Muscle of back (tissue), 11 donors: Measurements from ENCODE around the gene ARMC9. TPM values are rescaled to one million over a fixed set of nuclear protein-coding genes. Genes with fewer than 3 reads are reported as not detected.
A peak's percentile ranks its signal among the peaks of the same experiment; 100 is the strongest.
"Not testable (repeated sequence)": the region's sequence is repeated elsewhere in the genome, so short reads cannot be mapped to it uniquely, and the experiment has no call there.

Experiments used
- DNase-seq, 3 donors: peaks; one replicate each; pipeline versions ENCODE4 v3.0.0 to v3.0.0-alpha.2; 2013
- polyA plus RNA-seq, 10 donors: library from polyadenylated mRNA; unstranded; fragments of 120-200 nt; gene quantifications; one replicate each; pipeline ENCODE4 v1.2.1, GENCODE V29; 2013; ENCODE audit not compliant: insufficient read length in 10 of 10

Gene ARMC9
- polyA plus RNA-seq, 10 donors = 4.0 to 6.7 (median 5.1) TPM

DNA sequence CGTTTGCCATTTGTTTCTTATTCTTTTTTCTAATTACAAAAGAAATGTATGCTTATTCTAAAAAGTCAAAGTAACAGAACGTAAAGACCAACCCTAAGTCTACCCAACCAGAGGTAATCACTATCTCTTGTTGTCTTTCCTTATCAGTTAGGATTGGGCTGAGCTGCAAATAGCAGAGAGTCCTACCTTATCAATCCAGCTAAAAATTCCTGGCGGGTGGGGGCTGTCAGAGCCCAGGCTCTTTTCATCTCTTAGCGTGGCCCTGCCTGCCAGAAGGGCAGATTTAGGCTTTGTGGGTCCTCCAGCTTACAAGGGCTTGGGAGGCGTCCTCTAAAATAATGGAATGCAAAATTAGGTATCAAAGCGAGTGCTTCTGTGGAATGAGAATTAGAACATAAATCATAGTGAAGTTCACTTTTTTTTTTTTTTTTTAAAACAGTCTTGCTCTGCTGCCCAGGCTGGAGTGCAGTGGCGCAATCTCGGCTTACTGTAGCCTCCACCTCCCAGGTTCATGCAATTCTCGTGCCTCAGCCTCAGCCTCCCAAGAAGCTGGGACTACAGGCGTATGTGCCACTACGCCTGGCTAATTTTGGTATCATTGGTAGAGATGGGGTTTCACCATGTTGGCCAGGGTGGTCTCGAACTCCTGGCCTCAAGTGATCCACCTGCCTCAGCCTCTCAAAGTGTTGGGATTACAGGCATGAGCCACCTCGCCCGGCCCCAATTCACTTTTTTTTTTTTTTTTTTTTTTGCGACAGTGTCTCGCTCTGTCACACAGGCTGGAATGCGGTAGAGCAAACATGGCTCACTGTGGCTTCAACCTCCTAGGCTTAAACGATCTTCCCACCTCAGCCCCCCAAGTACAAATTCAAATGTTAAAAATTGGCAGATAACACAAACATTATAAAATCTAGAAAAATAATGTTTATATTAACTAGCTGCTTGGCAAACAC lies 139.7 kb downstream of the ARMC9 start:
- DNase-seq = no peak

DNA sequence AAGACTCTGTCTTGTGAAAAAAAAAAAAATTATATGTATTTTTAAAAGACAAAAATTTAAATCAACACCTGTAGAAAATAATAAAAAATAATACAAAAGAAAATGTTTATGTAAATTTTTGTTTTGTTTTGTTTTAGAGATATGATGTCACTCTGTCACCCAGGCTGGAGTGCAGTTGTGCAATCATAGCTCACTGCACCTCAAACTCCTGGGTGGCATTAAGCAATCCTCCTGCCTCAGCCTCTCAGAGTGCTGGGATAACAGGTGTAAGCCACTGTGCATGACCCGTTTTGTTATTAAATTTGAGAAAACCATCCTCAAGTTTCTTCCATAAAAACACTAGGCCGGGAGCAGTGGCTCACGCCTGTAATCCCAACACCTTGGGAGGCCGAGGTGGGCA lies 140.9 kb downstream of the ARMC9 start:
- DNase-seq = no peak

DNA sequence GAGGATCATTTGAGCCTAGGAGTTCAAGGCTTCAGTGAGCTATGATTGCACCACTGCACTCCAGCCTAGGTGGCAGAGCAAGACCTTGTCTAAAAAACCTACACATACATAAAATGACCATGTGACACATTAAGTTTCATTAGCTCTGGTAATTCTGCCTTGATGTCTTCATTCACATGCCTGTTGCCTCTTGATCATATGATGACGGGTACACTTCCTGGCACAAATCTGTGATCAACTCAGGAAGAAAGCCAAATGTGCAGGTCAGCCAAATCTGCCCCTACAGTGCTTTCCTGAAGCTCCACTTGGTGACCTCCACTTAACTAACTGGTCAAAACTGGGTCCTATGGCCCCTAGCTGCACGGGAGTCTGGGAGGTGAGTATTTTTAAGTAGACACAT lies 142.7 kb downstream of the ARMC9 start:
- DNase-seq = no peak

DNA sequence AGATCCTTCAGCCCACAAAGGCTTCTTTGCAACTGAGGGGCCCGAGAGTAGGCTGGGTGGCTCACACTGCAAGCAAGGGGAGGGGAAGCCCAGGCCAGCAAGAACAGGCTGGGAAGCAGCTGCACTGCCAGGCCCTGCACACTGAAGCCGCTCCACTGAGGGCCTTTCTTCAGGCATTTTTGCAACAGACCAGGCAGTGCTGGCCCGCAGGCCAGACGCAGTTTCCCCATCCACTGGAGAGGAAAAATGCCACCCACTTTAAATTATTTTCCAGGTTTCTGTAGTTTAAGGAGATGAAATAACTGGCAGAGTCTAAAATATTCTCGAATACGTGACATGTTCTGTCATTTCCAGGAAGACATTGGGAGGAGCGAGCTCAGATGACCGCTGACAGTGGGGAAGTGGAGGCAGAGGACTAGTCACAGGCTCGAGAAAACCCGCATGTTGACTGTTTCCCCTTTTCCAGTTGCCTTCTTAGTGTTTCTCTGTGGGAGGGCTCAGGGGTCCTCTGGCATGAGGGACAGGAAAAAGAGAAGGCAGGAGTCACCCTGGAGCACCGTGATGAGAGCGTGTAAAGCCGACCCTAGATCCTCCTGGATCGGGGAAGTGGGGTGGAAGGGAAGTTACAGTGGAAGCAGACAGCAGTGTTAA lies 143.8 kb downstream of the ARMC9 start:
- peak in 1 of 3 donors; percentile 39 for DNase-seq

DNA sequence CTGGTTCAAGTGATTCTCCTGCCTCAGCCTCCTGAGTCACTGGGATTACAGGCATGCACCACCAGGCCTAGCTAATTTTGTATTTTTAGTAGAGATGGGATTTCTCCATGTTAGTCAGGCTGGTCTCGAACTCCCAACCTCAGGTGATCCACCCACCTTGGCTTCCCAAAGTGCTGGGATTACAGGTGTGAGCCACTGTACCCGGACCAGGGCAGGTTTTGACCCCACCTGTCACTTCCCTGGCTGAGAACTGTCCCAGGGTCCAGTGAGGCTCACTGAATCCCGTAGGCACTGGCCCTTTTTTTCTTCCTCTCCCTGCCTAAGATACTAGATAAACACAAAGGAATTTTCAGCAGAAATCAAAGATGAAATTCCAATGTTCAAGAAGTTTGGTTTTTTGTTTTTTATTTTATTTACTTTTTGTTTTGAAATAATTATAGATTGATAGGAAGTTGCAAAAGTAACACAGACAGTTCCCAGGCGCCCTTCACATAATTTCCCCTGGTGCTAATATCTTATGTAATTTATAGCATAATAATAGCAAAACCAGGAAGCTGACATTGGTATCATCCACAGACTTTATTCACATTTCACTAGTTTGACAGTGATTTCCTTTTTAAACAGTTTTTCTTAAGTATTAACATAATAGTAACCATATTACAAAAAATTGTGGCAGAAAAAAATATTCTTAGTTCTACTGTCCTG lies 144.7 kb downstream of the ARMC9 start:
- no peak for DNase-seq

DNA sequence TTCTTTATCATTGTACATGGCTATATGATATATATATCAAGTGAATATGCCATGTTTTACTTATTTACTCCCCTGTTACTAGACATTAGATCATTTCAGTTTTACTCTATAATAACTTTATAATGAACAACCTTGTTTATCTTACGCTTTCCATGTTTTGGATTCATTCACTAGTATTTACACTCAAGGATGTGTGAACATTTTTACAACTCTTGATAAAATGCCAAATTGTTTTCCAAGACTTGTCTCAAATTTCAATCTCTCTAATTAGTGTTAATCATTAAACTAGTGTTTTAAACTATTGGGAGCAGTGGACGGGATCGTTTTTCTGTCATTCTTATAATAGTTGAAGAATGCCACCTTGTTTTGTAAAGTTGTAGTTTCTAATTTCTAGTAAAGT lies 145.6 kb downstream of the ARMC9 start:
- no peak for DNase-seq

DNA sequence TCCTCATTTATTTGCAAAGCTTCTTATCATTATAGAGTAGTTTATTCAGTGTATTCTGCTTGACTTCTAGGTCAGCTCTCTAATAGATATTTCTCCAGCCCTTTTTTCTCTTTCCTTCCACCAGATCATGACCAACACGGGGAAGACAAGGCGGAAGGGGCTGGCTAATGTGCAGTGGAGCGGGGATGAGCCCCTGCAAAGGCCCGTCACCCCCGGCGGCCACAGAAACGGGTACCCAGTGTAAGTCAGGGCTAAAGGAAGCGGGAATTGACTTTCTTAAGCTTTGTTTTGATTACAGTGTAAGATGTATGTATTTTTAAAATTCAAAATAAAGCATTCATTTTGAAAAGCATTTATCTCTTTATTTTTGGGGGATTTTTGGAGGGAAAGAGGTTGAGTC lies 146.4 kb downstream of the ARMC9 start:
- no peak for DNase-seq

DNA sequence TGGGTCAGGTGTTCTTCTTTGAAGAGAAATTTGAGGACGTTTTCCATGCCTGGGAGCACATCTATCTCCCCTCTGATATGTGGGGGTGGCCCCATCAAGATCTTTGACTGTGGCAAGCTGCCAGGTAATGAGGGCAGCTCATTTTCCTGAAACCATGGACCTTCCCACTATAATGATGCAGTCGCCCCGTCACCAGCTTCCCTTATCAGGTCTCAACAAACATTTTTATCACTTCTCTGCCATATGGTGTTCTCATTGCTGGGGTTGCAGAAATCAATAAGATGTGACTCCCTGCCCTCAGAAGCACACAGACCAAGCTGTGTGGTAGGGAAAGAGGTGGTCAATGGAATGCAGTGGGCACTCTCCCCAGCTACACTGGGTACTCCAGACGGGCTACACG lies 148.7 kb downstream of the ARMC9 start:
- no peak for DNase-seq

DNA sequence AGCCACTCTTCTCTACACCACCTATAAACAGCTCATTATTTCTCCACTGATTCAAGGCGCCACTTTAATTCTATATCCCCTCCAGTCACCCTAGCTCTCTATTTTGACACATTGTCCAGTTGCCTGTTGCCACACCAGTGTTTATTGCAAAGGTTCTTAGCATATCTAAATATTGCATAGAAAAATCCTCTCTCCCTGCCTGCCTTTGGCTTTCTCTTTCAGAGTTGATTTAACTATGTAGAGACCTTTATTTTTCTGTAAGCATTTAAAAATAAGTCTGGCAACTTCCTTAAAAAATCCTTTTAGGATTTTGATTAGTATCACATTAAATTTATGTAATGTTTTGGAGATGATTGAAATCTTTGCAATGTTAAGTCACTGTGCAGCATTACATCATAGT lies 149.2 kb downstream of the ARMC9 start:
- no peak for DNase-seq

DNA sequence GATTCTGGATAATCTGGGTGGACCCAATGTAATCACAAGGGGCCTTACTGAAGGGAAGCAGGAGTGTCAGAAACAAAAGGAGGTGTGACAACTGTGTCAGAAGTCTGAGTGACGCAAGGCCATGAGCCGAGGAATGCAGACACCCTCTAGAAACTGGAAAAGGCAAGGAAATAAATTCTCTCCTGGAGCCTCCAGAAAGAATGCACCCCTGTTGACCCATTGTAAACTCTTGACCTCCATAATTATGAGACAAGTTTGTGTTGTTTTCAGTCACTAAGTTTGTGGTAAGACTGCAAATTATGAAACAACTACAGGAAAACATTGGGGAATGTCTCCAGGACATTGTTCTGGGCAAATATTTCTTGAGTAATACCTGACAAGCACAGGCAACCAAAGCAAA lies 149.7 kb downstream of the ARMC9 start:
- DNase-seq = no peak

DNA sequence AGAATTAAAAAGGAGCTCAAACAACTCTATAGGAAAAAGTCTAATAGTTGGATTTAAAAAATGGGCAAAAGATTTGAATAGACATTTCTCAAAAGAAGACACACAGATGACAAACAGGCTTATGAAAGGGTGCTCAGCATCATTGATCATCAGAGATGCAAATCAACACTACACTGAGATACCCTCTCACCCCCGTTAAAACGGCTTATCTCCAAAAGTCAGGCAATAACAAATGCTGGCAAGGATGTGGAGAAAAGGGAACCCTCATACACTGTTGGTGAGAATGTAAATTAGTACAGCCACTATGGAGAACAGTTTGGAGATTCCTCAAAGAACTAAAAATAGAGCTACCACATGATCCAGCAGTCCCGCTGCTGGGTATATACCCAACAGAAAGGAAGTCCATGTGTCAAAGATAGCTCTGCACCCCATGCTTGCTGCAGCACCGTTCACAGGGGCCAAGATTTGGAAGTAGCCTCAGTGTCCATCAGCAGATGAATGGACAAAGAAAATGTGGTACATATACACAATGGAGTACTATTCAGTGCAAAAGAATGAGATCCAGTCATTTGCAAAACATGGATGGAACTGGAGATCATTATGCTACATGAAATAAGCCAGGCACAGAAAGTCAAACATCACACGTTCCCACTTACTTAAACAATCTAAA lies 150.4 kb downstream of the ARMC9 start:
- DNase-seq = no peak

DNA sequence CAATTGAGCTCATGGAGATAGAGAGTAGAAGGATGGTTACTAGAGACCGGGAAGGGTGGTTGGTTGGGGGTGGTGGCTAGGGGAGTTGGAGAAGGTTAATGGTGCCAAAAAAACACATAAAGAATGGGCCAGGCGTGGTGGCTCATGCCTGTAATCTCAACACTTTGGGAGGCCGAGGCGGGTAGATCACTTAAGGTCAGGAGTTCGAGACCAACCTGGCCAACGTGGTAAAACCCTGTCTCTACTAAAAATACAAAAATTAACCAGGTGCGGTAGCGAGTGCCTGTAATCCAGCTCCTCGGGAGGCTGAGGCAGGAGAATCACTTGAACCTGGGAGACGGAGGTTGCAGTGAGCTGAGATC lies 150.9 kb downstream of the ARMC9 start:
- not testable (repeated sequence) for DNase-seq

DNA sequence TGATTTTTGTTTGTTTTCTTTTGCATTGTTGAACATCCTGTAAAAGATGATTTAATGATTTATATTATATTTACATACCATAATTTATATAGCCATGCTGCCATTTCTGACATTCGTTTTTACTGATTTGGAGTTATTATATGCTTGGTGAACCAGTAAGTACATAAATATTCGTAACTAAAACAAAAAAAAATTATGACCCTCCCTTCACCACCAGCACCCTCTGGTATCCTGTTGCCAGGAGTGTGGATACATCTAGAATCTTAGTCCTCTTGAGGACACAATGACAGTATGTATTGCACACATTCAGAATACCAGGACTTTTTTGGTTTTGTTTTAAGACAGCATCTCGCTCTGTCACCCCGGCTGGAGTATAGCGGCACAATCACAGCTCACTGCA lies 153.2 kb downstream of the ARMC9 start:
- DNase-seq = no peak

DNA sequence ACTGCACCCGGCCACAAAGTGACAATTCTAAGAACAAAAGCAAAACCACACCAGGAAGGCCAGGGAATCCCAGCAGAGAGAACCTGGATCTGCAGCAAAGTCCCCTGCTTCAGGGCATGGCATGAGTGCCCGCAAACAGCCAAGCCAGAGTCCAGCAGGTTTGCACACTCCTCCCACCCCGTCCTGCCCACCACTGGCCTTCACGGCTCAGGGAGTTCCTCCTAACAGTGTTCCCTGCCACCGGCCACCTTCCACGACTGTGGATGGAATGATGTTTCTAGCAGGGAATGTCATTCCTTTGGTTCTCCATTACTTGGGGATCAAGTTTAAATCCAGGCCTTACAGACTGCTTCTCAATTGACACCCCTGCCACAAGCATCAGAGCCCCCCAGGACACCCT lies 155.0 kb downstream of the ARMC9 start:
- no peak for DNase-seq

DNA sequence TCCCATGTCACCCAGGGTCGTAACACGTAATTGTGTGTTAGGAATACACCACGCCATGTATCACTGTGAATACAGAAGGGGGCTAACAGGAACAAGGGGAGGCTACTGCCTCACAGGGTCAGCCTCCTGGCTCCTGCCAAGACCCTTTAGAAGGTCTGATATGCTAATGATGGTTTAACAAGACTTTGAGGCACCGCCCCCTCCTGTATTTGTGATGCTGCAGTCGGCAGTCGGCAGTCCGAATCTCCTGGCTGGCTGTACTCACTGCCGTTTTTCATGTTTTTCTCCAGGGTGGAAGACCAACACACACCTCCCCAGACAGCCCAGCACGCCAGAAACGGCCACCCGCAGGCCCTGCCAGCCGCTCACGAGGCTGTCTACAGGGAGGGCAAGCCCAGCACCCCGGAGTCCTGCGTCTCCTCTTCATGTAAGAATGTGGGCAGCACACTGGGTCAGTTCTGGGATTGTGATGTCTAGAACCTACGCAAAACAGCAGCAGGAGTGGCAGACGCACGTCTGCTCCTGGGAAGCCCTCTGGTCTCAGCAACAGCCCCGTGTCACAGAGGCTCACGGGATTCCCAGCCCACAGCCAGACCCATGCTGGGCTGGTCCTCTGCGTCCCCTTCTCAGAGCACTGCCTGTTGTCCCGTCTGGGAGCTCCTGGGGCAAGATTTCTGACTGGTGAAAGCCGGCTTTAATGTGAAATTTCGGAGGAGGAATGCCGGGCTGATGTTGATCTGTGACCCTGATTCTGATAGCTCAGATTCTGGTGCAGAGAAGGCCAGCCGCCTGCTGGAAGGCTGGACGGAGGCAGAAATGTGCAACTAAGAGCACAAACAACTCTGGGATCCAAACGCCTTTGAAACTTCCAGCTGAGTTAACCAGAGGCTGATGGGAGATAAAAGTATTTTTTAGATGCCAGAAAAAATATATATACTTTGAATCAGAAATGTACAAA lies 157.4 kb downstream of the ARMC9 start:
- peak in 1 of 3 donors; percentile 34 for DNase-seq

DNA sequence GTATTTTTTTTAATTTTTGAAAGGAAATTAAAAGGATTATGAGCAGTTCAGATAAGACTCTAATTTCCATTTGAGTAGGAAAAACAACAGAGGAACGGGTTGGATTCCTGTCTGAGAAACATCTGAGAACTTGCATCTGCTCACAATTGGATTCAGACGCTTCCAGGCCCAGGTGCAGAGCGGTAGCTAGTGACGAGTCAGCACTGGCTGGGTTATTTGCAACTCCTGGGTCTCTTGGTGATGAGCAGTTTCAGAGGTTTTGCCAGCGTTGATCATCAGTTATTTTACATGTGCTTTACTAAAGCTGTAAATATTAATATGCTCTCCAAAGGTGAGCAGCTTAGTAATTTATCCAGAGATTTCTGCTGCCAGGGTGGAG lies 158.0 kb downstream of the ARMC9 start:
- peak in 1 of 3 donors; percentile 48 for DNase-seq

DNA sequence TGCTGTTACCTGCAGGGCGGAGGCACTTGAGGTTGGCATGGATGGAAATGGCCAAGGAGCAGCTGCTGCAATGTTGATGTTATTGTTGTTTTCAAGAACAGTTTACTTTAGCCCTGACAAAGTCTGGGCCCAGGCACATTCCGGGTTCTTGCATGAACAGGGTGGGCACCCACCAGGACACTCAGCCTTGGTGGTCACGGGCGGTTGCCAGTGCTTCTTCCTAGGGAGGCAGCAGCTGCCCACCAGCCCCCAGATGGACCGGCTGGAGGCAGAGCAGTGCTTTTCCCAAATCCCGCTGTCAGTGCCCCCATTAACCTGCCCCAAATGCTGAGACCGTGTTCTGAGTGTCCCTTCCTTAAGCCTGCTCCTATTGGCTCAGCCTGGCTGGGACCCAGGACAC lies 158.6 kb downstream of the ARMC9 start:
- no peak for DNase-seq

DNA sequence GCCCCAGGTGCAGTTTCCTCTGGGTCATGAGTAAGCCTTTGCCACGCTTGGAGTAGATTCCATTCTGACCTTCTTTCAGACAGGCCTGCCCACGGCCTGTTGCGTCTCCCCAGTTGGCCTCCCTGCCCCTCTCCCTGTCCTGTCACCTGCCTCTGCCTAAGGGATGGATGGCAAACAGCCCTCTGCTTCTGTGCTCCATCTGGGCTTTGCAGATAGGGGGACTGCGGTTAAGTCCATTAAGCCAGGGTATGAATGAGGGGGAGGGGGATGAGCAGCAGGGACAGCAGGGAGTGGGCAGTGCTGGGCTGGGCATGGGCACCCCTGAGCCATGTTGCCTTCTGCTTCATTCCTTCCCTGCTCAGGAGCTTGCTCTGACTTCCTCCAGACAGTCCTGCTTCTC lies 159.5 kb downstream of the ARMC9 start:
- DNase-seq = no peak

DNA sequence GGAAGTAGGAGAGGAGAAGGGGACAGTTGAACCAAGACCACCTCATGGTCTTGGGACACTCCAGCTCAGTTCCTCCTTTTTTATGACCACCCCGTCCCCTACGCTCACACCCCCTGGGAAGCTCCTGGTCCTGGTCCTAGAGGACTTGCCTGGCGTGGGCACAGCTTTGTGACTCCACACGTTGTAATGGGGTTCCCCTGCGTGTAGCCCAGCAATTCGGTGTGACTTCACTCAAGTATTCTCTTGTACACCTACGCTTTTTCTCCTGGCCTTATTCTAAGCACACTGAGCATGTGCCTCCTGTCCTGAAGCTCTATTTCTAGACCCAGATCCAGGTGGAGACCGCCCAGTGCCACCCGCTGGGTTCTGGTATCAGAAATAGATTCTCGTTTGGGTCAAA lies 161.0 kb downstream of the ARMC9 start:
- no peak for DNase-seq

DNA sequence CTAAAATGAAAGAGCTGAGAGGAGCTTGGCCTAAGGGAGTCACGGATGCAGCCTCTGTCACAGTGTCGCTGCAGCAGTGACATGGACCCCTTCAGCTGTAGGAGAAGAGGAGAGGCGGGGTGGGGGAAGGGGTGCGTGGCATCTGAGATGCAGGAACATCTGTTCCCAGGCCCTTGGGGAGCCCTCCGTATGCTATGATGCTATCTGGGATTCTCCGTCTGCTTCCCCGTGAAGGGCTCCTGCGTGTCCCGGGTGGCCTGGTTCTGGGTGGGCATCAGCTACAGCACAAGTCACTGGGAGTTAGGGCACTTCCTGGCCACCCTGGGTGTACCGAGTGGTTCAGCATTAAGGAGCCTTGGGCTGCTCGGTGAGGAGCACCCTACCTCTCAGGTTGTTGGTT lies 161.5 kb downstream of the ARMC9 start:
- DNase-seq = no peak

DNA sequence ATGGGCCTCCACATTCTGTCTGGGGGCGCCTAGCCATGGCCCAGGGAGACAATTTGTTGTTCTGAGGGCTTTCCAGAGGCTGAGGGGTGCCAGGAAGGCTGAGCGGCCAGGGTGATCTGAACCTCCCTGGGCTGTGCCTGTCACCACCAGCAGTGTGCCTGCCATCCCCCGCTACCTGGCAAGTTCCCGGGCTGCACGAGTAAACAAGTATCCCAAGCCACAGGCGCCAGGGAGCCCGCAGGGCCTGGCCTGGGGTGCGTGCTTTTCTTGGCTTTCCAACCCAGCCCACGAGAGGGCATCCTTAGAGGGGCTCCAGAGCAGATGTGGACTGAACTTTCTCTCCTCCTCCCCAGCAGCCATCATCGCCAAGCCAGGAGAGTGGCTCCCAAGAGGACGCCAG lies 162.0 kb downstream of the ARMC9 start:
- no peak for DNase-seq
